Stimulated activated naive CD8-positive, alpha-beta T cell treated with anti-CD3 and anti-CD28 coated beads, Interleukin-15, Interleukin-2, amounts not matched to agents 100 U/mL and 50 U/mL, for 24 hours (primary cell): ENCODE results near the gene KIAA1755.

Experiments used
- ATAC-seq: fragments of 150-1000 bp; cut with Tn5 transposase; one replicate; pipeline ENCODE4 v1.10.0; 2021
- DNase-seq: peaks from one replicate; pipeline ENCODE4 v3.0.0; 2021

Gene KIAA1755

DNA sequence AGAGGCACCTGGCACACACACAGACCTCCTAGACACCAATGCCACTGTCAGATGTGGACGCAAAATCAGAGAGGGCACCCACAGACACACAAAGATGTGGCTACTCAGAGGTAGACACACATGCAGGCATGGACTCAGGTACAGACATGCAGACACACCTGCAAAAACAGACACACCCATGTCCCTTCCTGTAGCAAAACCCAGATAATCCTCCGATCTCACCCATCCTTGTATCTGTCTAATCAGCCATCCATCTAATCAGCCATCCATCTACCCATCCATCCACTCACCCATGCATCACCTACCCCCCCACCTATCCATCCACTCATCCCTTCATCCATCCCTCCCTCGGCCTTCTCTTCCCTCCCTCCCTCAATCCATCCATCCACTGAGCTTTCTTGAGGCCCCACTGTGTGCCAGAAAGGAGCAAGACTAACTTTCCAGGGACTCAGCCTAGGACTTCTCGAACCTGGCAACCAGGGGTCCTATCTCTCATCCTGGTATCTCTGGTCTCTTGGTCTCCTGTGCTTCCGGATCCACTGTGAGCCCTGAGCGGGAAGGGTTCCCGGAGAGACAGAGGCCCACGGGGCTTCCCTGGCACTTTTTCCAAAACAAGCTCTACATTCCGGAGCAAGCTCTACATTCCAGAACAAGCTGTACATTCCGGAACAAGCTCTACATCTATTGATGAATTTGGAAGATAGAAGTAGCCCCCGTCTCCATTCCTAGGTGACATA, 94.4 kb downstream of the KIAA1755 start:
- no peak for DNase-seq
- ATAC-seq: no peak

- DNase-seq: peak; percentile 58
- peak; percentile 74 for ATAC-seq
These were observed 95.2 kb downstream of the KIAA1755 start, which contains the start of gene TGM2 for GRCh38 chr20:38165089-38165965. TGM2 (minus strand) TSS chr20:38165270; CDS start chr20:38165198, 72 bp downstream.

DNA sequence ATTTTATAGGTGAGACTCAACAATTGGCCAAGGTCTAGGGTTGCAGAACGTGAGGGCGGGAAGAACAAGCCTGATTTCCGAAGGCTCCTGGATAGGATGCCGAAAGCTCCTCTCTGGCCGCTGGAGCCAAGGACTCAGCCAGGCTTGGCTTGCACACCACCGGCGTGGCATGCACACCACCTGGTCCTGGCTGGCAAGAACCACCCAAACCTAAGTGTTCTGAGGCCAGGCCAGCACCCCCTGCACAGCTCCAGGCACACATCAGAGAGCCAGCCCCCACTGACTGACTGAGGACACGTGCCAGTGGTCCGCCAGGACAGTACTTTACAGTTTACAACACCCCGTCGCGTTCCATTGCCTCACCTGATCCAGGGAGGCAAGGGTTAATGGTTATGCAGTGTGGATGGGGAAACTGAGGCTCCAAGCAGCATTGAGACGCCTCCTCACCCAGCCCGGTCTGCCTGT, 95.9 kb downstream of the KIAA1755 start:
- no peak for DNase-seq
- ATAC-seq: no peak

DNA sequence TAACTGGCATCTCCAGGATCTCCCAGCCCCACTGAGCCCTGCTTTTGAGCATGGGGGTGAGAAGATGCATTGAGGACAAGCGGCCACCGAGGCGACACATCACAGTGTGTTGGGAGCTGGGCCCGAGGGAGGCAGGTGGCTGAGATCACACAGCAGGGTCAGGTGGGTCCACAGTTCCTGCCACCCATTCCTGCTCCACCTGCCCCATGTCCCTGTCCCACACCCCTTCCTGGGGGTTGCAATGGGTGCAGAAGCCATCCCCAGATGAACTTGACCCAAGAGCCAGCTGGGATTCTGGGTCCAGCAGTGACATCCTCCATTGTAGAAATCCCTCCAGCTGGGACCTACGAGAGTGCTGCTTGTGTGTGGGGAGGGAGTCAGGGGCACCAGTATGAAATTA, 96.5 kb downstream of the KIAA1755 start:
- ATAC-seq (no peak), DNase-seq (no peak)

GRCh38 chr20:38162878-38163875, 97.4 kb downstream of the KIAA1755 start:
- ATAC-seq (no peak), DNase-seq (no peak)

DNA sequence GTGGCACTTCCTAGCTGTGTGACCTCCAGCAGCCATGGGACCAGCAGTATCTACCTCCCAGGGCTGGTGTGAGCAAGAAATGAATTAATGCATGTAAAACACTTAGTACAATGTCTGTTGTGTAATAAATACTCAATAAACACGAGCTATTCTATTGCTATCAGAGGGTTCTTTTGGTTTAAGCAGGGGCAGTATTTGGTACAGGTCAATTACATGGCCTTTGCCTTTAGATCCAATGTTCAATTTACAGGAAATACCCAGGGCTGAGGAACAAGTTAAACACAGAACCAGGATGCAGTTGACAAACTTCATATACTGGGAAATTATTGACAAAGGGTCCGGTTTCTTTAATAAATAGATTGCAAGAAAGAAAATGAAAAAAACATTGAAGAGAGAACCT, 98.4 kb downstream of the KIAA1755 start:
- ATAC-seq (no peak), DNase-seq (no peak)

- DNase-seq (no peak), ATAC-seq (no peak)
These were observed 99.1 kb downstream of the KIAA1755 start for GRCh38 chr20:38161412-38161774.
